GM10266 (cell line): ENCODE results near the gene CAPN8.
"Not testable (repeated sequence)": the region's sequence is repeated elsewhere in the genome, so short reads cannot be mapped to it uniquely, and the experiment has no call there.

Source experiments
- DNase-seq: peaks from one replicate; pipeline ENCODE4 v3.0.0; 2012; ENCODE audit errors: extremely low spot score
- TF ChIP-seq, protein P1 (sequence below): IDR thresholded peaks from 2 replicates; pipeline ENCODE4 v1.5.1; 2012; ENCODE audit warnings: mild to moderate bottlenecking, low read depth; ENCODE audit not compliant: control insufficient read depth, insufficient read depth; ENCODE audit errors: missing control alignments

Gene CAPN8

DNA sequence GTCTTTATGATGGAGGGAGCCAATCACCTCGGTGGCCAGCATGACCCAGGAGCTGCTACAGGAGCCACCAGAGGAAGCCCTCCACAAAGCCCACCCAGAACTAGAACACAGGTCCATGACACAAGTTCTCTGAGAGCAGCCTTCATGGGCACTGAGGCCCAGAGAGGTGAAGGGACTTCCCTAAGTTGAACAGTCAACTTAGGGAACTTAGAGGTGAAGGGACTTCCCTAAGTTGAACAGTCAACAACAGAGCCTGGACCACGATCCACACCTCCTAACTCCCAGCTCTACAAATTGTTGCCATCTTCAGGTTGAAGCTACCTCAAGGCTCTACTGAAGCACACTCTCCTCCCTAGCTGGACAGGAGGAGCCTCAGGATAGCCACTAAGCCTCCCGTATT, 139.5 kb downstream of the CAPN8 start:
- DNase-seq, result no peak
- TF ChIP-seq, protein P1, sequence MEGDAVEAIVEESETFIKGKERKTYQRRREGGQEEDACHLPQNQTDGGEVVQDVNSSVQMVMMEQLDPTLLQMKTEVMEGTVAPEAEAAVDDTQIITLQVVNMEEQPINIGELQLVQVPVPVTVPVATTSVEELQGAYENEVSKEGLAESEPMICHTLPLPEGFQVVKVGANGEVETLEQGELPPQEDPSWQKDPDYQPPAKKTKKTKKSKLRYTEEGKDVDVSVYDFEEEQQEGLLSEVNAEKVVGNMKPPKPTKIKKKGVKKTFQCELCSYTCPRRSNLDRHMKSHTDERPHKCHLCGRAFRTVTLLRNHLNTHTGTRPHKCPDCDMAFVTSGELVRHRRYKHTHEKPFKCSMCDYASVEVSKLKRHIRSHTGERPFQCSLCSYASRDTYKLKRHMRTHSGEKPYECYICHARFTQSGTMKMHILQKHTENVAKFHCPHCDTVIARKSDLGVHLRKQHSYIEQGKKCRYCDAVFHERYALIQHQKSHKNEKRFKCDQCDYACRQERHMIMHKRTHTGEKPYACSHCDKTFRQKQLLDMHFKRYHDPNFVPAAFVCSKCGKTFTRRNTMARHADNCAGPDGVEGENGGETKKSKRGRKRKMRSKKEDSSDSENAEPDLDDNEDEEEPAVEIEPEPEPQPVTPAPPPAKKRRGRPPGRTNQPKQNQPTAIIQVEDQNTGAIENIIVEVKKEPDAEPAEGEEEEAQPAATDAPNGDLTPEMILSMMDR, result no peak

DNA sequence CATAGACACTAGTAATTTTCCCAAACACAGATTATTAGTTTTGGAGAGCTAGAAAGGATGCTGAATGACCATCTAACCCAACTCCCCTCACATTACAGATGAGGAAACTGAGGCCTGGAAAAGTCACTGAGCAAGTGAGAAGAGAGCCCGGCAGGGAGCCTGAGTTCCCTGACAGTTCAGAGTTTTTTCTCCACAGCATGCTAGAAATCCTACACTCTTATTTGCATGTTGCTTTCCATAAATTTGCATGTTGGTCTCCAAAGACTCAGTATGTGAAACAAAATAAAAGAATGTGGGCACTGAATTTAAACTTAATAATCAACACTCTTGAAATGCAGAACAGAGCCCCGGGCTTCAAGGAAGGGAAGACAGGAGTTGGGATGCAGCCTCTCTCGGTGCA, 140.0 kb downstream of the CAPN8 start:
- TF ChIP-seq, protein P1, result no peak
- no peak for DNase-seq

DNA sequence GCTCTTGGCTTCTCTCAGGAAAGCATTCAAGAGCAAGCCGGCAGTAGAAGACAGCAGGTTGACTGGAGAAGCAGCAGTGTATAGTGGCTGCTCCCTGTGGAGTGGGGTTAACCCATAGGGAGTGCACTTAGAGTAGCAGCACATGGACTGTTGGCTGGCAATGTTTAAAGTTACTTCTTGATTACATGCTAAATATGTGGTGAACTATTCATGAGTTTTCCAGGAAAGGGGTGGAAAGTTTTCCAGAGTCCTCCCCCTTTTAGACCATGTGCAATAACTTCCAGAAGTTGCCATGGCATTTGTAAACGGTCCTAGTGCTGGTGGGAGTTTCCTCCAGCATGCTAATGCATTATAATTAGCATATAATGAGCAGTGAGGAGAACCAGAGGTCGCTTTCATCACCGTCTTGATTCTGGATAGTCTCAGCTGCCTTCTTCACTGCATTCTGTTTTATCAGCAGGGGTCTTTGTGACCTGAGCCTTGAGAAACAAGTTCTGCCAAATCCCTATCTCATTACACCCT, 140.5 kb downstream of the CAPN8 start:
- DNase-seq, result no peak

DNA sequence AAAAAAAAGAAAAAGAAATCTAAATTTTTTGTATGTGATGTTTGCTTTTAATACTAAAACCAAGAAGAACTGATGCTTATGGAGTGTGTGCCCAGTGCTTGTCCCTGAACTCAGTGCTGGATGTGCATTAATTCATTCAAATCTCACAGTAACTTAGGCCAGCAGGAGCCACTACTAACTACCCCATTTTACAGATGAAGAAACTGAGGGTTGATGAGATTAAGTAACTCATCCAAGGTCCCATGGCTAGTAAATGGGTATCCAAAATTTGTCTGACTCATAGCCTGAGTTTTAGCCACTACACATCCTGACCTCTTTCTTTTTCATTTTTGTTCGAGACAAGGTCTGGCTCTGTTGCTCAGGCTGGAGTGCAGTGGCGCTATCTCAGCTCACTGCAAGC, 144.4 kb downstream of the CAPN8 start:
- TF ChIP-seq, protein P1, result no peak
- no peak for DNase-seq

More for the DNA sequence above, 140.5 kb downstream of the CAPN8 start:
- TF ChIP-seq, protein P1, result no peak

DNA sequence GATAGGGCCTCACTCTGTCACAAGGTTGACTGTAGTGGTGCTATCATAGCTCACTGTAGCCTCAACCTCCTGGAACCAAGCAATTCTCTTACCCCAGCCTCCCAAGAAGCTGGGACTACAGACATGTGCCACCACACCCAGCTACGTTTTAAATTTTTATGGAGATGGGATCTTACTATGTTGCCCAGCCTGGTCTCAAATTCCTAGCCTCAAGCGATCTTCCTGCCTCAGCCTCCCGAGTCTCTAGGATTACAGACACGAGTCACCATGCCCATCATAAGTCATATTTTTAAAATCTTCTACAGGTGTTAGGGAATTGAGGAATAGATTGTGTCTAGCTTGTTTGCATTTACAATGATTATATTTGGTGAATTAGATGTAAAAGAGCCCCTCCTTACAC, 145.3 kb downstream of the CAPN8 start:
- DNase-seq, result no peak
- TF ChIP-seq, protein P1, result no peak

DNA sequence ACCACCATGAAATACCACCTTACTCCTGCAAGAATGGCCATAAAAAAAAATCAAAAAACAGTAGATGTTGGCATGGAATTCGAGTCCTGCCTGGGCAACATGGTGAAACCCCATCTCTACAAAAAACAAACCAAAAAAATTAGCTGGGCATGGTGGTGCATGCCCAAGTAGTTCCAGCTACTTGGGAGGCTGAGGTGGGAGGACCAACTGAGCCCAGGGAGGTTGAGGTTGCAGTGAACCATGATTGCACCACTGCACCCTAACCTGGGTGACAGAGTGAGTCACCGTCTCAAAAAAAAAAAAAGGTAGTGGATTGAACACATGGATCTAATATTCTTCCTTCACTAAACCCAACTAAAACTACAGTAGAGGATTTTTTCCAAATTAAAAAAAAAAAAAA, 146.4 kb downstream of the CAPN8 start:
- no peak for DNase-seq
- TF ChIP-seq, protein P1, result no peak

DNA sequence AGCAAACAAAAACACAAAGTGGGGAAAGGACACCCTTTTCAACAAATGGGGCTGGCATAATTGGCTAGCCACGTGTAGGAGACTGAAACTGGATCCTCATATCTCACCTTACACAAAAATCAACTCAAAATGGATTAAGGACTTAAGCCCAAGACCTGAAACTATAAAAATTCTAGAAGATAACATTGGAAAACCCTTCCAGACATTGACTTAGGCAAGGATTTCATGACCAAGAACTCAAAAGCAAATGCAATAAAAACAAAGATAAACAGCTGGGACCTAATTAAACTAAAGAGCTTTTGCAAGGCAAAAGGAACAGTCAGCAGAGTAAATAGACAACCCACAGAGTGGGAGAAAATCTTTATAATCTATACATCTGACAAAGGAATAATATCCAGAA, 146.9 kb downstream of the CAPN8 start:
- DNase-seq, result not testable (repeated sequence)

DNA sequence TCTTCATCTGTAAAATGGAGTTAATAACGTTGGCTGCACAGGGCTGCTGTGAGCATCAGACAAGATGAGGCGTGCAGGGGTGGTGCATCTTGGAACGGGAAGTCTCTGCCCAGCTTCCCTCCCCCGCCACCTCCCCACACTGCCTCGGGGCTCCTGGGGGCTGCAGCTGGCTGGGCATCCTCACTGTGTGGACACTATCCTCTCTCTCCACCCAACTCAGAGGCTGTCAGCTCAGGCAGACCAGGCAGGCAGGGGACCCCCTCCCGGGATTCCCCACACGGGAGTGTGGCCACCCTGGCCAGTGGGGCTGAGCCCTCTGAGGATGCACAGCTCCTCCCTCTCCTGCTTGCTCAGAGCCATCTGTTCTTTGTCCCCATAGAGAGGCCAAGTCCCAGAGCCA, 149.6 kb downstream of the CAPN8 start:
- TF ChIP-seq, protein P1, result no peak
- DNase-seq, result no peak
